NCI-H82 (cell line): ENCODE results near the gene SNCG.
A peak's percentile ranks its signal among the peaks of the same experiment; 100 is the strongest.
"Not testable (repeated sequence)": the region's sequence is repeated elsewhere in the genome, so short reads cannot be mapped to it uniquely, and the experiment has no call there.

Experiments
- DNase-seq: peaks from one replicate; lab custom pipeline; 2025; lab: John Stamatoyannopoulos, UW

The SNCG gene

GRCh38 chr10:86945361-86946212 lies 12.8 kb upstream of the SNCG start:
- peak; percentile 50 for DNase-seq

GRCh38 chr10:86946213-86947155 lies 11.9 kb upstream of the SNCG start:
- DNase-seq = no peak

- DNase-seq = not testable (repeated sequence)
Observed at GRCh38 chr10:86947806-86948205, 10.6 kb upstream of the SNCG start.

- DNase-seq = no peak
Observed at GRCh38 chr10:86950349-86950748, 8.1 kb upstream of the SNCG start.

GRCh38 chr10:86951184-86951761 lies 7.1 kb upstream of the SNCG start:
- no peak for DNase-seq

- no peak for DNase-seq
Observed at GRCh38 chr10:86952106-86952505, 6.3 kb upstream of the SNCG start.

GRCh38 chr10:86952697-86953096 lies 5.7 kb upstream of the SNCG start:
- not testable (repeated sequence) for DNase-seq

GRCh38 chr10:86953747-86954680 lies 4.4 kb upstream of the SNCG start:
- DNase-seq = peak; percentile 84

- DNase-seq = no peak
Observed at GRCh38 chr10:86954681-86955500, 3.5 kb upstream of the SNCG start.

GRCh38 chr10:86955501-86956194 lies 2.8 kb upstream of the SNCG start:
- DNase-seq = no peak

GRCh38 chr10:86956195-86956847 lies 2.1 kb upstream of the SNCG start:
- DNase-seq = no peak

GRCh38 chr10:86956848-86957448 lies 1.5 kb upstream of the SNCG start:
- peak; percentile 14 for DNase-seq

GRCh38 chr10:86957471-86958115 lies 806 bp upstream of the SNCG start, which contains the start of gene MMRN2:
MMRN2 (minus strand) TSS chr10:86957615; CDS start chr10:86957541, 74 bp downstream.
- DNase-seq = no peak

- peak; percentile 24 for DNase-seq
Observed at GRCh38 chr10:86958901-86959736, 720 bp downstream of the SNCG start.

- DNase-seq = no peak
Observed at GRCh38 chr10:86959737-86960002, 1.3 kb downstream of the SNCG start.

- DNase-seq = peak; percentile 84
Observed at GRCh38 chr10:86960003-86960862, 1.8 kb downstream of the SNCG start.
